Amniotic stem cell (primary cell): ENCODE data around the gene CCDC57.
A peak's percentile ranks its signal among the peaks of the same experiment; 100 is the strongest.

Source experiments
- DNase-seq: peaks from one replicate; lab custom pipeline; 2025; lab: John Stamatoyannopoulos, UW

CCDC57 gene

GRCh38 chr17:82236142-82236971 lies 23.7 kb upstream of the CCDC57 start:
- no peak for DNase-seq

DNA sequence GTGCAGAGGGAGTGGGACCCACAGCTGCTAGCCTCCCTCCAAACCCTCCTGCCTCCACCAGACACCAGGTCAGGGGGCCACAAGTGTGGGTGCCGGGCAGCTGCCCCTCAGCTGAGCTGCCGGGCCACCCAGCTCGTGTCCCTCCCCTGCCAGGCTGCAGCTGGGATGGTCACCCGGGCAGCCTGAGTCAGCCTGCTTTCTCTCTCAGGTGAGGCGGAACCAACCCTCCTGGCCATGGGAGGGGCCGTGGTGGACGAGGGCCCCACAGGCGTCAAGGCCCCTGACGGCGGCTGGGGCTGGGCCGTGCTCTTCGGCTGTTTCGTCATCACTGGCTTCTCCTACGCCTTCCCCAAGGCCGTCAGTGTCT lies 23.1 kb upstream of the CCDC57 start:
- DNase-seq = no peak

DNA sequence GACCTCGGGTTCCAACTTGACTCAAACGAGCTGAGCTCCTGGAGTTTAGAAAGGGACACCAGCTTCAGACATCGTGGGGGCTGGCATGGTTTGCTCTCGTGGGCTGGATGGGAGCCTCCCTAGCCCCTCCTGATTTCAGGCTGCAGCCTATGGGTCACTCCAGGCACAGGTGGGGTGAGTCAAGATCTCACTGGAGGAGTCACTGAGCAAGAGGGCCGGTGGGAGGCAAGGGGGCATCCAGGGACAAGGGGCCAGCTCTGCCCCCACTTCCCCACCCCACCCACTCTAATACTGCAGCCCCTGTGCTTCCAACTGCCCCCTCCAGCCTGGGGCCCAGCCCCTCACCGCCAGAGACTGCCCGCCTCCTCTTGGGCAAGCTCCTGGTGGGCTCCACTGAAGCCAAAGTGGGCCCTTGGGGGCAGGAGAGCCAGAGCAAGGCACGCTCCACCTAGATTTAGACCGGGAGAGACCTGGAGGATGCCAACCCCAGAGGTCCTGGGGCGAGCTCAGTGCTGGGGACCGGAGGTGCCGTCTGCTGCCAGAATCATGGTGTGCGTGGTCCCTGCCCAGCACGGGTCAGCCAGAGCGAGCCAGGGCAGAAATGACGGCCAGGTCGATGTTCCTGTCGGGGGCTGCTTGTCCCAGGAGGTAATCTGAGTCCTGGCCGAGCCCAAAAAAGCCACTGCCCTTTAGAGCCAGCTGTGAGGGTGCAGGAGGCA lies 22.6 kb upstream of the CCDC57 start:
- DNase-seq = no peak

DNA sequence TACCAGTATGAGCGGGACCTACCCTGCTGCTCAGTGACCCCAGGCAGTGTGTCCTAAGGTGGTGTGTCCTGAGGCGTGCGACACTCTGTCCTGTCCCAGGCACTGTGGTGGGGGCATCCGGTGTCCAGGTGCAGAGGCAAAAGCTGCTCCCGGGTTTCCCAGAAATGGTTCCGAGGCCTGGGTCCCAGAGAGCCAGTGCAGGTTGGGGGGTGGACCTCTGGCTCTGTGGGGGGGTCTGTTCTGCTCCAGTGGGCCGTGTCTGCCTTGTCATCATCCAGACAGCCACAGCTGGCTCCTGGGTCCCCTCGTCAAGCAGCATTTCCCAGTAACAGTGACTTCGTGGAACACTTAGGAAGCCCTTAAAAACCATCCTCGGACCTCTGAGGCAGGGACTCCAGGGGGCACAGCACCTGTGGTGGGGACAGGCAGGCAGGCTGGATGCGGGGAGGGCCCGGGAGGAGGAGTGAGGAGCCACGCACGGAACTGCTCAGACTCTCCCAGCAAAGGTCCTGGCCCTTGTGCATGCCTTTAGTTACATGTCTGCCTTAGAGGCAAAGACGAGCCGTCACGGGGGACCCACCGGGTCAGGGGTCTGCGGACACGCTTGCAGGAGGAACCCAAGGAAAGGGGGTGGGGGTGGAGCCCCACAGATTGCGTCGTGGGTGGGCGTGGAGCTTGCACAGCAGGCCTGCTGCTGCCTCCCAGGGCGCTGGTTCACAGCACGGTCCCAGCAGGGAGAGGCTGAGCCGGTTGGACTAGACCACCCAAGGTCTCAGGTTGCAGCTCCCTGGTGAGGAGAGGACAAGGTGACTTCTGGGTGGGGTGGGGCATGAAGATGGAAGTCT lies 21.8 kb upstream of the CCDC57 start:
- no peak for DNase-seq

DNA sequence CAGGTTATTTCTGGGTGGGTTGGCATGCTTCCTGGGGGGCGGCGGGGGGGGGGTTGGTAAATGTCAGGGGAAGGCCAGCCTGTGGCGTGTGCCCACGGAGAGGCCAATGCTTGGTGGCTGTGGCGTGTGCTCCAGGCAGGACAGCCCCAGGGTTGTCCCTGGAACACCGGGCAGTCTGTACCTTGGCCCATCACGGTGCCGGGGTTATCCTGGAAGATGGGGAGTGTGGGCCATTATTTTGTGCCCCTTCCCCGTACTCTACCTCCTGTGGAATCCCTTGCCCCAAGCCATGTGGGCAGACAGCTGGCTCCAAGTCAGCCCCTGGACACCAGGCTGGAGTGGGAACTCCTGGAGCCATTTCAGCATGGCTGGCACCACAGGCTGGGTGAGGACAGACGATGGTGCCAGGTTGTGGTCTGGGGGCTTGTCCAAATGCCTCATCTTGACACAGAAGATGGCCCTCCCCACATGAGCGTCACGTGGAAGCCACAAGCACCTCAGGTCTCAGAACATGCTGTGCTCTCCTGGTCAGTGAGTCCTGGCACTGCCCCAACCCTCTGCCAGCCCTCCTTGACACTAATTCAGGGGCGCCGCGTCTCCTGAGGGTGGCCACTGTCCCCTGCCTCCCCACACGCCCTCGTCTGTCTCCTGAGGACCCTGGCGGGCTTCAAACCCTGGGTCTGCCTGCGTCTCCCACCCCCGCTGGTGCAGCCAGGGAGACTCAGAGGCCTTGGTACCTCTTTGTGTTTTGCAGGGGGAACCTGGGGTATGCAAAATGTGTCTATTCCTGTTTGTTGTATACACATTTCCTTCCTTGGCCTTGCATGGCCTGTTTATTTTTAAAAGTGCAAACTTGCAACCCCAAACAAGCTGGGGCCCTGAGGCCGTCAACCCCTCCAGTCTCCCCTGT lies 20.5 kb upstream of the CCDC57 start:
- no peak for DNase-seq

DNA sequence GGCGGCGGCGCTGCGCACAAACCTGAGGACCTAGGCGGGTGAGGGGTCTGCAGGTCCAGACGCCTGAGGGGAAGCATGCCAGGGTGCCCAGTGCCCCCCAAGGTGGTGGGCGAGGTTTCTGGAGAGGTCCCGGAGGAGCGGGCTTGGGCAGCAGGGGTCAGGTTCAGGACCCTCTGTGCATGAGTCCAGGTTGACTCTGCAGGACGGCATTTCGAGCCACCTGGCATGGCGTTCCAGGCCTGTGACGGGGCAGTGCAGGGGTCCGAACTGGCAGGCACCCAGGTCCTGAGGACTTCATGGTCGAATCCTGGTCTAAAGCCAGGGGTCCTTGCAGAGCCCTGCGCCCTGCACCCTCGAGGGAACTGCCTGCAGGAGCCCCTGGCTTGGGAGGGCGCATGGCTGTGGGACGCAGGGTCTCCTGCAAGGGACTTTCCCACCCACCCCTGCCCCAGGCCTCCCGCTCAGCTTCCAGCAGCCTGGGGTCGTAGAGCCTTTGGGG lies 19.7 kb upstream of the CCDC57 start:
- no peak for DNase-seq

DNA sequence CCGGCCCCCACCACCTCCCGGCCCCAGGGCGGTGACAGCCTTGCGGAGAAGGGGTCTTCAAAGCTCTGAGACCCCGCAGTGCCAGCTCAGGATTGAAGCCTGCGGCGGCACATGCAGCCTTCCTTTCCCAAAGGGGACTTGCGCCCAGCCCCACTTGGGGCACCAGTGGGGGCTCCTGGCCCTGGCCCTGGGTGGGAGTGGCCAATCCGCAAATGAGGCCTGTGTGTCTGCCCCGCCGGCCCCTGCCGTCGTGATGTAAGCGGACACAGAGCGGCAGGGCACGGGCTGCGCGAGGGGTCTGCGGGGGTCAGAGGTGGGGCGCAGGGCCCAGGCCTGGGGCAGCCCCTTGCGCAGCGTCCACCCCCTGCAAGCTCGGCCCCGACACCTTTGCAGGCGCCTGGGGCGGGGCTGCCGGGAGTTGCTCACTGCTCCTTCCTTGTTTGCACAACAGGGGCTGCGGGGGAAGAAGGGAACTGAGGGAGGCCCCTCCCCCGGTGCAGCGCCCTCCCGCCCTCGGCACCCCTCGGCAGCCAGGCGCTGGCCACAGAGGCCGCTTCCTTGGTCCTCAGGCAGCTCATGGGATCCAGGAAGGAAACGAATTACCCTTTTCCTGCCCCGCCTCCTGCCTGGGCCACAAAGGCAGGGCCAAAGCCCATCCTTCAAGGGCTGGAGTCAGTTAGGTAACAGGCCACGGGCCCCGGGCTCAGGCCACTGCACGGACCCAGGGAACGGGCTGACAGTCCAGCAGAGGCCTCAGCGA lies 19.1 kb upstream of the CCDC57 start:
- no peak for DNase-seq

GRCh38 chr17:82231312-82231561 lies 18.6 kb upstream of the CCDC57 start:
- DNase-seq = no peak

DNA sequence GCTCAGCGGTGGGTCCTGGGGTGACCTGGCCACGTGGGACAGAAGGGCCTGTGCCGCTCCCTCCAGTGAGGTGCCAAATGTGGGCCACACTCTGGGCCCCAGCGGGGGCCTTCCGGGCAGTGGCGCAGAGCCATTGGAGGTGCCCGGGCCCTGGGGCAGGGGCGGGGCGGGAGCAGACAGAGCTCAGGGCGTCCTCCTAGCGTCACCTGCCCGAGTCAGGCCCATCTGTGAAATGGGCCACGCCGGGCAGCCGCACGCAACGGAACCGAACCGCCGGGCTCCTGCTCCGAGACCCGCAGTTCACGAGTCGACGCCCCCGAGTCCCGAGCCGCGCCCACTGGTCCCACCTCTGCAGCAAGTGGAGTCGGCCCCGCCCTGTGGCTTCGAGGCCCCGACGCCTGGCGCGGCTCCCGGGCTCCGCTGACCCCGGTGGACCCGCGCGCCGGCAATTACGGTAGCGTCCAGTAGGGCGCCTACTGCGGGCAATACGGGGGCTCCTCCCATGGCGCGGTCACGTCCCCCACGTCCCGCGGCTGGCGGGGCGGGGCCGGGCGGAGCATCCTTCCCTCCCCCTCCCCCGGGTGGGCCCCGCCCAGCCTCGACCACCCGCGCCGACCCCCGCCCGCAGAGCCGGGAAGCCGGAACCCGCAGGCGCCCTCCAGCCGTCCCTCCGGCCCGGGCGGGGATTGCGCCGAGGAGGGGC lies 18.1 kb upstream of the CCDC57 start:
- DNase-seq = peak; percentile 46

DNA sequence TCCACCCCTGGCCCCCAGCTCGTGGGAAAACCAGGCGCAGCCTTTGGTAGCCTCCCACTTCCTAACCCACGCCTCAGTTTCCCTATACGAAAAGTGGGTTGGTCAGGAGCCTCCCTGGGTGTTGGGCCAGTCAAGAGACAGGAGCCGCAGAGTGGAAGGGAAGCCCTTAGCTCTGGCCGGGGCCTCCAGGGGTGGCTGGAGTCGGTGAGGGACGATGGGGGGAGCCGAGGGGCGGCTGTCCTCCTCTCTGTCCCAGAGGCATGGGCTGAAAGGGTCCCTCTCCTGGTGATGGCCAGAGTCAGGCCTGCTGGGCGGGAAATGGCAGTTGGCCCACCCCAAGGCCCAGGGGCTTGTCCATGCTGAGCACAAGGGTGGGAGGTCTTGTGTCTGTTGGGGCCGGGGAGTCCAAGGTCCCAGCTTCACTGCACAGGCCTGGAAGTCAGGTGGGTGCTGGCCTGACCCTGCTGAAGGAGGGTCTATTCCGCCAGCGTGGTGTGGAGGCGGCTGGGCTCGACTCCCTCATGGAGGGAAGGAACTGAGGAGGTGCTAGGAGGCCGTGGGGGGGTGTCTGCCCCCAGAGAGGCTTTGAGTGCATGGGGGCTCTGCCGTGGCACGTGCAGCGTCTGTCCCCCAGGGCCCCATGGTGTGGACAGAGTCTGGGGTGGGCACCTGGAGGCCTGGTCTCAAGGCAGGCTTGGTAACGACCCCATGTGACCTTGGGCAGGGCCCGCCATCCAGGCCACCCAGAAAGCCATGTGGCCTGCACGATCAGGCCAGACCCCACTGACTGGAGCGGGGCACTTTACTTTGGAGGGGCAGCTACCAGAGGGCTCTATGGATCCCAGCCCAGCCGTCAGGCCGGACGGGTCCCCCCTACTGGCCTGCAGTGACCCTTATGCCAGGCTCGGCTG lies 17.3 kb upstream of the CCDC57 start:
- DNase-seq = no peak

GRCh38 chr17:82228842-82229697 lies 16.4 kb upstream of the CCDC57 start, which contains the start of gene SLC16A3:
Gene SLC16A3, plus strand, starts transcription at chr17:82229042. Its CDS starts 6,967 bp downstream, at chr17:82236009.
- peak; percentile 34 for DNase-seq

DNA sequence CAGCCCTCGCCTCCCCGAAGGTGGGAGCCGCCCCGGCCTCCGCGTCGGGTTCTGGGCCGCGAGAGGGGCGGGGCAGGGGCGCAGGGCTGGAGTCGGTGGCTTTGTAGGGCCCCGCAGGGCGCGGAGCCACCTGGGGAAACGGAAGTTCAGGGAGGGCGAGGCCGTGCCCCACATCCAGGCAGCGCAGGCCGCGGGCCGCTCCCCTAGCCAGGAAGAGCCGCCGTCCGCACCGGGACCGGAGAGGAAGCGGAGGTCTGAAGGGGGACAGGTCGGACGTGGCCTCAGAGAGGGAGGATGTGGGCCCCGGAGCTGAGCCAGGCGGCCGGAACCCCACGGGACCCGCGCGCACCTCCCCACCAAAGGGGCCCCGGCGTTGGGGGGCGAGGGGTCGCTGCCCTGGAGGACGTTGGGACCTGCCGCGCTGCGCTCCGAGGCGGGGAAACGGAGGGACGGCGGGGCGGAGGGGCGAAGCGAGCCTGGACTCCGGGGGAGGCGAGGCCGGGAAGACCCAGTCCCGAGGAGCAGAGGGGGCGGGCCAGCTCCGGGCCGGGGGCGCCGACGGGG lies 15.7 kb upstream of the CCDC57 start:
- DNase-seq = no peak

- DNase-seq = no peak
These were observed 15.1 kb upstream of the CCDC57 start for GRCh38 chr17:82227629-82228277.

GRCh38 chr17:82226809-82227628 lies 14.4 kb upstream of the CCDC57 start:
- no peak for DNase-seq

- DNase-seq = no peak
These were observed 13.6 kb upstream of the CCDC57 start for GRCh38 chr17:82226146-82226808.
